Fibroblast of lung (primary cell): ENCODE results near the gene PCDHGA7.

ENCODE experiments used
- CTCF ChIP-seq, 2 donors: IDR thresholded peaks in 1 of 2; conservative IDR thresholded peaks in 1 of 2; 1 replicate in 1 of 2; 2 replicates in 1 of 2; pipeline ENCODE4 v1.5.1; 2011 to 2012; ENCODE audit warnings: low read length in 2 of 2, control low read depth in 1 of 2, inconsistent platforms in 1 of 2, low read depth in 1 of 2, mild to moderate bottlenecking in 1 of 2
- EZH2 ChIP-seq: IDR thresholded peaks from 2 replicates; pipeline ENCODE4 v1.5.1; 2012; ENCODE audit warnings: low read length, control low read depth, mild to moderate bottlenecking; ENCODE audit errors: missing control alignments

- TF ChIP-seq CTCF (conservative IDR thresholded peaks at IDR 0.05 in 1 of 2, IDR thresholded peaks at IDR 0.05 in 1 of 2; ENCODE audit: low read depth in 1 of 2, low read length in 2 of 2) (peak; percentile 51), EZH2 (no peak)
These were observed at the start of gene PCDHGA7 for GRCh38 chr5:141382469-141383294.
